ENCODE results near the gene FHOD3. TPM values are rescaled to one million over a fixed set of nuclear protein-coding genes. Genes with fewer than 3 reads are reported as not detected.

The FHOD3 gene
- total RNA-seq, 3 donors from 2014 or later = 2.7 to 14.4 (median 4.0) TPM

DNA sequence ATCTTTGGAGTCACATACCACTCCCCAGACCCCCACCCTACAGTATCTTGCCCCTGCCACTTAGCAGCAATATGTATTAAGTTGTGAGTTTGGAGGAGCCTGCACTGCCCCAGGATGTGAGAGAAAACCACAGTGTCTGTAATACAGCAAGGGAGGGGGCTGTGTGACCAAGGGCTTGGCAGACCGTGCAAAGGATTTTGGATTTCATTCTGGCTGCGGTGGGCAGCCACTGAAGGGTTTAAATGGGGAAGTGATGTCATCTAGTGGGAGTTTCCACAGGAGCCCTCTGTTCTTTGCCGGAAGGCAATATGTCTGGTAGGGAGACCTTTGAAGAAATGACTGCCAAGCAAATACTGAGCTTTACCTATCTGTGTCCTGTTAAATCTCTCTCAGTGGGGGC, 202.4 kb downstream of the FHOD3 start:
- intact Hi-C loops (cut with DNase I, micrococcal nuclease) = no loop called here
- no peak for ATAC-seq

DNA sequence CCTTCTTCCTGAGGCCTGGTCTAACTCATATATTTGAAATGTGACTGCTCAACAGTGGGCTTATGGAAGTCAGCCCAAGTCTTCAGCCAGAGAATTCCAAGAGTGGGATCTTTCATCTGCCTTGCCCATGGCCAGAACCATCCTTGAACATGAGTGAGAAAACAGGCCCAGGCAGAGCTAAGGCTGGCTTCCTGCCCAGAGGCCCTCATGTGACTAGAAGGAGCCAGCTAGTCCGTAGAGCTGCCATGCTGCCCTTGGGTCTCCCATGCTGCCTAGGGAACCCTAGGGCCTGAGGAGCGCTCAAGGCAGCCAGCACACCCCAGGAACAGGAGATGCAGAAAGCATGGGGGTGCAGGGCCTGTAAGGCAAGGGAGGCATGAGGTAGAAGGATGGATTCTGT, 203.6 kb downstream of the FHOD3 start:
- H3K9me3 ChIP-seq = no peaks in the 10 kb centered on the region
- no peaks in the 10 kb centered on the region for H3K4me1 ChIP-seq (ENCODE audit: low read depth)
- ATAC-seq (no peak), DNase-seq (no peak)
- H3K36me3 ChIP-seq (ENCODE audit: low read depth) = no peaks in the 10 kb centered on the region
- intact Hi-C loops (cut with DNase I, micrococcal nuclease) = no loop called here
- TF ChIP-seq, protein P1, sequence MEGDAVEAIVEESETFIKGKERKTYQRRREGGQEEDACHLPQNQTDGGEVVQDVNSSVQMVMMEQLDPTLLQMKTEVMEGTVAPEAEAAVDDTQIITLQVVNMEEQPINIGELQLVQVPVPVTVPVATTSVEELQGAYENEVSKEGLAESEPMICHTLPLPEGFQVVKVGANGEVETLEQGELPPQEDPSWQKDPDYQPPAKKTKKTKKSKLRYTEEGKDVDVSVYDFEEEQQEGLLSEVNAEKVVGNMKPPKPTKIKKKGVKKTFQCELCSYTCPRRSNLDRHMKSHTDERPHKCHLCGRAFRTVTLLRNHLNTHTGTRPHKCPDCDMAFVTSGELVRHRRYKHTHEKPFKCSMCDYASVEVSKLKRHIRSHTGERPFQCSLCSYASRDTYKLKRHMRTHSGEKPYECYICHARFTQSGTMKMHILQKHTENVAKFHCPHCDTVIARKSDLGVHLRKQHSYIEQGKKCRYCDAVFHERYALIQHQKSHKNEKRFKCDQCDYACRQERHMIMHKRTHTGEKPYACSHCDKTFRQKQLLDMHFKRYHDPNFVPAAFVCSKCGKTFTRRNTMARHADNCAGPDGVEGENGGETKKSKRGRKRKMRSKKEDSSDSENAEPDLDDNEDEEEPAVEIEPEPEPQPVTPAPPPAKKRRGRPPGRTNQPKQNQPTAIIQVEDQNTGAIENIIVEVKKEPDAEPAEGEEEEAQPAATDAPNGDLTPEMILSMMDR (IDR thresholded peaks at IDR 0.05) = no peak
- no peak overlapping the region for H3K4me3 ChIP-seq

More for the DNA sequence above, 202.4 kb downstream of the FHOD3 start:
- TF ChIP-seq, protein P1 (IDR thresholded peaks at IDR 0.05) = no peak
- Histone ChIP-seq H3K9me3 (no peaks in the 10 kb centered on the region), H3K4me3 (no peak overlapping the region), H3K4me1 (ENCODE audit: low read depth) (no peaks in the 10 kb centered on the region), H3K36me3 (ENCODE audit: low read depth) (no peaks in the 10 kb centered on the region)
- no peak for DNase-seq

GRCh38 chr18:36503477-36503876, 206.0 kb downstream of the FHOD3 start:
- H3K9me3 ChIP-seq = no peaks in the 10 kb centered on the region
- DNase-seq (no peak), ATAC-seq (no peak)
- intact Hi-C loops (cut with DNase I, micrococcal nuclease) = no loop called here
- TF ChIP-seq, protein P1 (IDR thresholded peaks at IDR 0.05) = no peak
- H3K36me3 ChIP-seq (ENCODE audit: low read depth) = no peaks in the 10 kb centered on the region
- H3K4me3 ChIP-seq = no peak overlapping the region
- no peaks in the 10 kb centered on the region for H3K4me1 ChIP-seq (ENCODE audit: low read depth)

DNA sequence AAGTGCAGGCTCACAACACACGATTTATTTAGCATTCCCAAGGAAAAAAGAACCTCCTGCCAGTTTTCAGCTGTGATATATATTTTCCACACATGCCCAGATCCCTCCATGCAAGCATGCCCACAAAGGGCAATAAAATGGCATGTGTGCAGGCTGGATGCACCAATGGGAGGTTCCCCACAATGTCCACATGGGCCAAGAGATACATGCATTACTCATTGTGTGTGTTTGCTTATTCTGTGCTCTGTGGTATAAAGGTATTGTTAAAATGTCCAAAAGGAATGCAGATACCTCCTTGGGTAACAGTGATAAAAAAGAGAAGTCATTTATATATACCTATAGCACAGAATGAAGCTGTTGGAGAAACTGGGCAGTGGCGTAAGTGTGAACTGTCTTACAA, 207.4 kb downstream of the FHOD3 start:
- no peak for ATAC-seq
- intact Hi-C loops (cut with DNase I, micrococcal nuclease) = no loop called here
- no peaks in the 10 kb centered on the region for H3K4me1 ChIP-seq (ENCODE audit: low read depth)

DNA sequence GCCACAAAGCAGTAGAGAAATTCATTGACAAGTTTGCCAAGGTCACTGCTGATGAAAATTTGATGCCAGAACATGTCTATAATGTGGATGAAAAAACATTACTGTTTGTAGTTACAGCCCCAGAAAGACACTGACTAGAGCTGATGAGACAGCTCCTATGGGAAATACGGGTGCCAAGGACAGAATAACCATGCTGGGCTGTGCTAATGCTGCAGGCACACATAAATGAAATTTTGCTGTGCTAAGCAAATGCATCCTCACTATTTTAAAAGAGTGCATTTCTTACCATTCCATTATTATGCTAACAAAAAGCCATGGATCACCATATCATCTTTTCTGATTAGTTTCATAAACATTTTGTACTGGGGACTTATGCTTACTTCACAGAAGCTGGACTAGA, 208.2 kb downstream of the FHOD3 start:
- TF ChIP-seq, protein P1 (IDR thresholded peaks at IDR 0.05) = no peak
- H3K4me1 ChIP-seq (ENCODE audit: low read depth) = peaks cover 2% of the 10 kb centered on the region
- H3K4me3 ChIP-seq = no peak overlapping the region
- intact Hi-C loops (cut with DNase I, micrococcal nuclease) = no loop called here
- H3K36me3 ChIP-seq (ENCODE audit: low read depth) = no peaks in the 10 kb centered on the region
- ATAC-seq = no peak
- DNase-seq = no peak
- no peaks in the 10 kb centered on the region for H3K9me3 ChIP-seq

More for the DNA sequence above, 207.4 kb downstream of the FHOD3 start:
- no peak for DNase-seq
- H3K4me3 ChIP-seq = no peak overlapping the region
- TF ChIP-seq, protein P1 (IDR thresholded peaks at IDR 0.05) = no peak
- H3K36me3 ChIP-seq (ENCODE audit: low read depth) = no peaks in the 10 kb centered on the region
- no peaks in the 10 kb centered on the region for H3K9me3 ChIP-seq

DNA sequence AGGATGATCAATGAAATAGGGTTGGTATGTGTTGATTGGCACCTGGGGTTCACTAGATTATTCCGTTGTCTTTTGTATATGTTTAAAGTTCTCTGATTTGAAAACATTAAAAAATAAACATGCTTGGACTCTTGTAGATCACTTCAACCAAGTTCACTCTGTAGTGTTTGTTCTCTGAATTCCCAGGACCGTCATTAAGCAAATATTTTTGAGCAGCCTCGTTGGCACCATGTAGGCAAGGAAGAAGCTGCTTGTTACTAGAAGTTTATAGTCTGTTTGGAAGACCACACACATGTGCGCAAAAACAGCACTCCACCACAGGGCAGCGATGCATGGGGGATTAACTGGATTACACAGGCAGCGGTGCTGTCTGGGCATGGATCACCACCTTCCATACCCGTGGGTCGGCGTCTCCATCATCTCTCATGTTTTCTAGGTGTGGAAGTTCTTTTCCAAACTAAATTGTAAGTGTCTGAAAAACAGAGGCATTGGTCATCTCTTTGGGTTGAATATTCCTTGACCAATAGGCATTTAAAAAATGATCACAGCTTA, 212.2 kb downstream of the FHOD3 start:
- intact Hi-C loops (cut with DNase I, micrococcal nuclease) = no loop called here
- DNase-seq (no peak), ATAC-seq (no peak)
- Histone ChIP-seq H3K9me3 (no peaks in the 10 kb centered on the region), H3K4me1 (ENCODE audit: low read depth) (peaks cover 20% of the 10 kb centered on the region), H3K36me3 (ENCODE audit: low read depth) (no peaks in the 10 kb centered on the region), H3K4me3 (no peak overlapping the region)
- TF ChIP-seq, protein P1 (IDR thresholded peaks at IDR 0.05) = no peak

All from mucosa of descending colon (tissue), 3 donors.